Colonic mucosa (tissue), 4 donors: ENCODE measurements around the gene ZNF592. TPM values are rescaled to one million over a fixed set of nuclear protein-coding genes. Genes with fewer than 3 reads are reported as not detected.

Experiments used
- DNase-seq: peaks from one replicate; pipeline ENCODE4 v3.0.0-alpha.2; 2020
- H3K27ac ChIP-seq: fragments of 200-600 bp; one replicate; pipeline ENCODE4 v1.8.0; 2021
- H3K27me3 ChIP-seq: fragments of 200-600 bp; one replicate; pipeline ENCODE4 v1.8.0; 2021
- H3K36me3 ChIP-seq: fragments of 200-600 bp; one replicate; pipeline ENCODE4 v1.8.0; 2021
- H3K4me1 ChIP-seq: fragments of 200-600 bp; one replicate; pipeline ENCODE4 v1.8.0; 2021; ENCODE audit warnings: mild to moderate bottlenecking
- H3K4me3 ChIP-seq: fragments of 200-600 bp; one replicate; pipeline ENCODE4 v1.8.0; 2021
- H3K9ac ChIP-seq, 2 donors: one replicate each; pipeline ENCODE4 v1.7.0; 2013; ENCODE audit warnings: control low read depth in 2 of 2, low read depth in 2 of 2, low read length in 2 of 2
- H3K9me3 ChIP-seq: fragments of 200-600 bp; one replicate; pipeline ENCODE4 v1.8.0; 2021
- CTCF ChIP-seq: fragments of 200-600 bp; IDR thresholded peaks from one replicate; pipeline ENCODE4 v1.8.0; 2022; ENCODE audit warnings: antibody characterized with exemption, mild to moderate bottlenecking
- intact Hi-C: fragments of 100-400 bp; cut with DNase I; formaldehyde crosslinking; loops from one replicate; pipeline ENCODE4 v1.14.1; 2022
- total RNA-seq, 2 donors: library from RNA; stranded (reverse); fragmentation: NEBNext Ultra II Directional in 1 of 2; extraction: Animal tissue kit (Norgen Biotek cat#: 25700) in 1 of 2; gene quantifications; one replicate each; pipeline ENCODE4 v1.2.1, GENCODE V29; 2021
- donor health status: healthy.
- donor health status: DM: no; HTN: no; CAD: no.
- donor health status: DM: no; HTN: no; CAD: no.

Gene ZNF592
- total RNA-seq, 2 donors from 2014 or later: 25.9 to 27.0 TPM

DNA sequence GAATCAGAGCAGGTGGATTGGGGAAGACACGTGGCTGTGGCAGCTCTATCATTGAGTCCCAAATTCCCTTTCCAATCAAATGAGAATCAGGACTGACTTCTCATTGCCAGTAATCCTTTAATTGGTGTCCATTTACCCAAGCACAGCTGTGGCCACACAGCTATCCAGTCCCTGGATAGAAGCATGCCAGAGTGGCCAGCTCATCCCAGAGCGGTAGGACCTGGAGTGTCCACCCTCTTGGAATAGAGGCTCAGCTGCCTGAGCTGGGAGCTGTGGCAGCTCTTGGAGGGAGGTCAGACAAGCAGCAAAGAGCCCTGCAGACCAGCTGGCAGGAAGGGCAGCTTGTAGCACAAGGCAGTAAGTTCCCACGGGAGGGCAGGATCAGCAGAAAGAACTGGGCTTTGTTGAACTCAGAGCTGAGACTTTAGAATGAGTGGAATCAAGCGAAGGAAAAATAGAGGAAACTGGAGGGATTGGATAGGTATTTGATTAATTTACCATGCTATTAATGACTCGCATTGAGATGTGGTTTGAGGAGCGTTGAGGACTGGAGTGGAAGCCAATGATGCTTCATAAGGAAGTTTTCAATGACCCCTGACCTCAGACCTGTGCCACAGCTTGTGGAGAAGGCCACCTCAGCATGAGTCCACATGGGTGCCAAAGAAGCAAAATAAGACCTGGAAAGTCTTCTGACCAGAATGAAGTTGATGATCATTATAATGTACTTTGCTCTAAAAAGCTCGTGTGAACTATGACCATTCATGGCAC is 61.9 kb downstream of the ZNF592 start:
- intact Hi-C loops: no loop called here
- TF ChIP-seq CTCF: no peak

DNA sequence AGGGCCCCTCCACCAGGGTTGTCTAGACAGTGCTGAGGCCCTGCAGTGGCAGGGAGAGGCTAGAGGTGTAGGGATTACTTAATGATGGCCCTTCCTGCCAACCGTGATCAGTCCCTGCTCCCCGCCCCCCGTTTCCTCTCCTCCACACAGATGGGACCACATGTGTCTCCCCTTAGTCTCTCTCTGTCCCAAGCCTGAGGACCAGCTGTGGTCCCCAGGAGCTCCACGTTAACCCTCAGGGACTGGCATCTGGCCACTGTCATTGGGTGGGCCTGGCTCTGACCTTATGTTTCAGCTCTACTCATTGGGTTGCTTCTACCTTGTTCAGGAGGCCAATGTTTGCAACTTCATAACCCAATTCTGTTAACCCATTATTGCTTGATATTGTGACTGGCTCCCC is 62.8 kb downstream of the ZNF592 start:
- TF ChIP-seq CTCF: no peak
- Histone ChIP-seq H3K27ac (no peak overlapping the region), H3K4me3 (no peak overlapping the region), H3K27me3 (no peaks in the 10 kb centered on the region), H3K9ac (no peak overlapping the region), H3K36me3 (no peaks in the 10 kb centered on the region), H3K9me3 (no peaks in the 10 kb centered on the region), H3K4me1 (no peaks in the 10 kb centered on the region)
- DNase-seq: no peak
- intact Hi-C loops: no loop called here

More for the DNA sequence above, 61.9 kb downstream of the ZNF592 start:
- no peaks in the 10 kb centered on the region for H3K4me1 ChIP-seq
- no peak for DNase-seq
- no peaks in the 10 kb centered on the region for H3K27me3 ChIP-seq
- no peak overlapping the region for H3K27ac ChIP-seq
- no peaks in the 10 kb centered on the region for H3K36me3 ChIP-seq
- no peak overlapping the region for H3K4me3 ChIP-seq
- no peak overlapping the region for H3K9ac ChIP-seq
- no peaks in the 10 kb centered on the region for H3K9me3 ChIP-seq

DNA sequence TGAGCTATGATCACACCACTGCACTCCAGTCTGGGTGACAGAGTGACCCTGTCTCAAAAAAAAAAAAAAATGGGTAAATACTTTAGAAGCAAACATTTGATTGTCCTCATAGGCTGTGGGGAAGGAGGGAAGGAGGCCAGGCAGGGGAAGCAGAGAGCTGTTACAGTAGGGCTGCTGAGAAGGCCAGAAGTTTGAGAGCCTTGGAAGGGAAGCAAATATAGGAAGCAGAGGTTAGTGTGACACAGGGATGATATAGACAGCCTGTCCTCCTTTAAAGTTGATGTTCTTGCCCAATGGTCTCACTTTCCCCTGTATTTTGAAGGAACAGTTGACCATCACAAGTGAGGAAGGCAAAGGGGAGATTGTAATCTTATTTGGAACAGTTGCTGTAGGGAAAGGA is 63.4 kb downstream of the ZNF592 start:
- Histone ChIP-seq H3K4me3 (no peak overlapping the region), H3K36me3 (no peaks in the 10 kb centered on the region), H3K9ac (no peak overlapping the region), H3K27me3 (no peaks in the 10 kb centered on the region), H3K4me1 (no peaks in the 10 kb centered on the region), H3K27ac (no peak overlapping the region), H3K9me3 (no peaks in the 10 kb centered on the region)
- DNase-seq: no peak
- intact Hi-C loops: no loop called here
- no peak for TF ChIP-seq CTCF

GRCh38 chr15:84812842-84813241 is 64.5 kb downstream of the ZNF592 start:
- Histone ChIP-seq H3K9me3 (no peaks in the 10 kb centered on the region), H3K4me3 (no peak overlapping the region), H3K4me1 (no peaks in the 10 kb centered on the region), H3K27me3 (no peaks in the 10 kb centered on the region), H3K9ac (no peak overlapping the region), H3K27ac (no peak overlapping the region), H3K36me3 (no peaks in the 10 kb centered on the region)
- TF ChIP-seq CTCF: no peak
- DNase-seq: no peak
- intact Hi-C loops: no loop called here

GRCh38 chr15:84813435-84813834 is 65.0 kb downstream of the ZNF592 start:
- Histone ChIP-seq H3K9me3 (no peaks in the 10 kb centered on the region), H3K4me1 (no peaks in the 10 kb centered on the region), H3K9ac (no peak overlapping the region), H3K27me3 (no peaks in the 10 kb centered on the region), H3K27ac (no peak overlapping the region), H3K36me3 (no peaks in the 10 kb centered on the region), H3K4me3 (no peak overlapping the region)
- intact Hi-C loops: no loop called here
- no peak for DNase-seq
- TF ChIP-seq CTCF: no peak
